GM12878 (cell line): ENCODE data around the gene OR52E6. TPM values are rescaled to one million over a fixed set of nuclear protein-coding genes. Genes with fewer than 3 reads are reported as not detected.

ENCODE experiments used
- ATAC-seq: fragments of 200-7000 bp; cut with Tn5 transposase; 3 replicates; pipeline ENCODE4 v1.9.1; 2020; ENCODE audit warnings: mild to moderate bottlenecking, moderate library complexity
- BruUV-seq: library from RNA; stranded (reverse); fragments of 400-500 nt; replicated peaks from 2 replicates; lab custom pipeline; 2021; lab: Mats Ljungman, UMichigan
- CTCF ChIA-PET: fragments of 300-600 bp; sonication (Branson Sonifier 250); formaldehyde crosslinking; extraction: SDS; loops from one replicate; lab custom pipeline; 2021; ENCODE audit warnings: inconsistent platforms; lab: Yijun Ruan, JAX
- POLR2A ChIA-PET: fragments of 350-600 bp; formaldehyde crosslinking; extraction: SDS; loops from one replicate; lab custom pipeline; 2021; ENCODE audit warnings: inconsistent platforms; lab: Charles Lee
- RAD21 ChIA-PET: fragments of 300-600 bp; sonication (Branson Sonifier 250); formaldehyde crosslinking; loops from one replicate; lab custom pipeline; 2023; ENCODE audit warnings: antibody characterized with exemption; ENCODE audit not compliant: unreplicated experiment; lab: Charles Lee
- SMC1A ChIA-PET: fragments of 300-600 bp; sonication (Branson Sonifier 250); formaldehyde crosslinking; loops from one replicate; lab custom pipeline; 2023; ENCODE audit not compliant: unreplicated experiment, uncharacterized antibody; lab: Charles Lee
- DNase-seq: peaks from one replicate; pipeline ENCODE4 v3.0.0-alpha.2; 2011; ENCODE audit warnings: low read depth, low spot score
- FAIRE-seq: peaks from 3 replicates; lab custom pipeline; 2011; peaks lifted over from hg19 to GRCh38; lab: Jason Lieb, UNC
- H2AFZ ChIP-seq: 2 replicates; pipeline ENCODE4 v1.6.0; 2011; ENCODE audit warnings: low read depth, low read length, control low read depth; ENCODE audit not compliant: control insufficient read depth
- H3K27ac ChIP-seq: 2 replicates; pipeline ENCODE4 v1.5.1; 2011; ENCODE audit warnings: control low read depth; ENCODE audit not compliant: control insufficient read depth, insufficient read depth
- H3K27me3 ChIP-seq, 2 experiments: replicated peaks in 1 of 2; 2 replicates each; pipeline versions ENCODE4 v1.6.0 to v1.6.1; 2011; ENCODE audit warnings: low read length in 1 of 2; ENCODE audit not compliant: control insufficient read depth in 2 of 2, insufficient read depth in 2 of 2
- H3K36me3 ChIP-seq, 2 experiments: 2 replicates each; pipeline ENCODE4 v1.5.1; 2011; ENCODE audit warnings: low read length in 1 of 2; ENCODE audit not compliant: control insufficient read depth in 2 of 2, insufficient read depth in 2 of 2
- H3K4me1 ChIP-seq: 2 replicates; pipeline ENCODE4 v1.6.1; 2011; ENCODE audit warnings: mild to moderate bottlenecking, low read length, moderate library complexity, mixed read lengths; ENCODE audit not compliant: control insufficient read depth, insufficient read depth
- H3K4me2 ChIP-seq: 2 replicates; pipeline ENCODE4 v1.6.0; 2011; ENCODE audit warnings: control low read depth; ENCODE audit not compliant: control insufficient read depth, insufficient read depth
- H3K4me3 ChIP-seq: fragments of 200-600 bp; sonication (generic); 2 replicates; pipeline ENCODE4 v1.5.1; 2016
- H3K79me2 ChIP-seq: 2 replicates; pipeline ENCODE4 v1.6.0; 2011; ENCODE audit warnings: low read length; ENCODE audit not compliant: control insufficient read depth, insufficient read depth
- H3K9ac ChIP-seq: 2 replicates; pipeline ENCODE4 v1.8.0; 2011; ENCODE audit warnings: low read length, control low read depth, mixed read lengths; ENCODE audit not compliant: control insufficient read depth, insufficient read depth
- H3K9me3 ChIP-seq: replicated peaks from 3 replicates; pipeline ENCODE4 v1.5.1; 2011; ENCODE audit warnings: mild to moderate bottlenecking, low read length; ENCODE audit not compliant: control insufficient read depth, insufficient read depth
- H4K20me1 ChIP-seq: 2 replicates; pipeline ENCODE4 v1.6.0; 2011; ENCODE audit not compliant: control insufficient read depth, insufficient read depth
- HDAC2 ChIP-seq: fragments of 200-600 bp; sonication (generic); IDR thresholded peaks from 2 replicates; pipeline ENCODE4 v1.6.1; 2017
- MTA2 ChIP-seq: fragments of 450-650 bp; IDR thresholded peaks from 2 replicates; pipeline ENCODE4 v1.6.1; 2016; ENCODE audit warnings: low read depth, mild to moderate bottlenecking, moderate library complexity
- NFIC ChIP-seq: IDR thresholded peaks from 2 replicates; pipeline ENCODE4 v1.6.1; 2012; ENCODE audit warnings: low read depth, mild to moderate bottlenecking, inconsistent platforms, low read length, moderate library complexity
- PAX5 ChIP-seq: IDR thresholded peaks from 2 replicates; pipeline ENCODE4 v1.6.1; 2011; ENCODE audit warnings: low read depth, low read length, borderline replicate concordance
- RB1 ChIP-seq: fragments of 450-650 bp; formaldehyde crosslinking; IDR thresholded peaks from 2 replicates; pipeline ENCODE4 v1.6.1; 2017; ENCODE audit warnings: mild to moderate bottlenecking, borderline replicate concordance
- SMAD1 ChIP-seq: fragments of 450-650 bp; IDR thresholded peaks from 2 replicates; pipeline ENCODE4 v1.6.1; 2018; ENCODE audit warnings: mild to moderate bottlenecking, low read depth; ENCODE audit not compliant: partially characterized antibody
- WGBS: methylation state at CpG from one replicate; pipeline ENCODE4 v1.1.6; 2016; ENCODE audit warnings: low lambda C conversion rate; ENCODE audit not compliant: insufficient replicate concordance, insufficient coverage; ENCODE audit errors: missing lambda C conversion rate; 5-methylcytosine and 5-hydroxymethylcytosine counted together
- in situ Hi-C: fragments of 300-500 bp; cut with MboI; formaldehyde crosslinking; loops from 9 replicates; pipeline ENCODE4 v1.14.3; 2018; ENCODE audit warnings: mixed read lengths
- intact Hi-C: fragments of 100-400 bp; cut with micrococcal nuclease; formaldehyde crosslinking; loops from one replicate; pipeline ENCODE4 v1.14.2; 2022; ENCODE audit not compliant: unreplicated experiment
- polyA plus RNA-seq, 11 experiments: library from polyadenylated mRNA; depleted of rRNA in 4 of 11; unstranded in 6 of 11; stranded (reverse) in 5 of 11; fragments of >200 nt; fragmentation: Nextera tagmentation in 4 of 11; fragmentation: Illumina TruSeq in 1 of 11; extraction: Ambion mirVana in 4 of 11; extraction: Trizol in 1 of 11; gene quantifications; 1 replicate in 1 of 11; 2 replicates in 10 of 11; pipeline versions ENCODE4 v1.2.1 to v1.2.3, GENCODE V29; 2011 to 2016; ENCODE audit warnings: inconsistent platforms in 2 of 11, missing spikeins in 2 of 11, low read depth in 1 of 11
- total RNA-seq, 4 experiments: library from RNA; depleted of rRNA in 3 of 4; stranded (reverse); fragments of >200 nt in 3 of 4; fragmentation: Illumina TruSeq in 1 of 4; extraction: Trizol in 1 of 4; gene quantifications; 2 replicates each; pipeline versions ENCODE4 v1.2.1 to v1.2.3, GENCODE V29; 2013 to 2021
- TF ChIP-seq, protein P1 (sequence below): fragments of 150-350 bp; IDR thresholded peaks from 2 replicates; pipeline ENCODE4 v1.6.1; 2014; ENCODE audit warnings: mild to moderate bottlenecking, low read depth, low read length
- TF ChIP-seq, protein P2 (sequence below): IDR thresholded peaks from 2 replicates; pipeline ENCODE4 v1.6.1; 2012; ENCODE audit warnings: mild to moderate bottlenecking, low read depth, low read length

Gene OR52E6
- total and polyA plus RNA-seq, 10 of the 15 experiments (the other 5 are each of a cell fraction or from before 2014, with no cell fraction given): not detected

DNA sequence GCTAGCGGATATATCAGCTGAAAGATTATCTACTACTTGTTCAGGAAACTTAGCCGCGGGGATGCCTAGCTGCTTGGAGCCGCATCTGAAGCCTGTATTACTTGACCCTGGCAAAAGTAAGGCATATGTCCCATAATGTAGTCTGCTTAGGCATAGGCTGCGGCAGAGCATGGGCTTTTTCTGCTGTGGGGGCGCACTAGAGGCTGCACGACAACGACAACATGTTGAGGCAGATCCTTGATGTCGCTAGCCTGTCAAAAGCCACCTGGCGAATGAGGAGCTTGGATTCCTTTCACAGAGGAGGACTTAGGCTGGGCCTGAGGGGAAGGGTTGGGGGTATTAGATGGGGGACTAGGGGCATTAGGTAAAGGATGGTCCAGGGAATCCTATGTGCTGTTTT is 34.1 kb downstream of the OR52E6 start (continued):
- TF ChIP-seq NFIC: no peak
- no peak for TF ChIP-seq HDAC2
- TF ChIP-seq, protein P1, sequence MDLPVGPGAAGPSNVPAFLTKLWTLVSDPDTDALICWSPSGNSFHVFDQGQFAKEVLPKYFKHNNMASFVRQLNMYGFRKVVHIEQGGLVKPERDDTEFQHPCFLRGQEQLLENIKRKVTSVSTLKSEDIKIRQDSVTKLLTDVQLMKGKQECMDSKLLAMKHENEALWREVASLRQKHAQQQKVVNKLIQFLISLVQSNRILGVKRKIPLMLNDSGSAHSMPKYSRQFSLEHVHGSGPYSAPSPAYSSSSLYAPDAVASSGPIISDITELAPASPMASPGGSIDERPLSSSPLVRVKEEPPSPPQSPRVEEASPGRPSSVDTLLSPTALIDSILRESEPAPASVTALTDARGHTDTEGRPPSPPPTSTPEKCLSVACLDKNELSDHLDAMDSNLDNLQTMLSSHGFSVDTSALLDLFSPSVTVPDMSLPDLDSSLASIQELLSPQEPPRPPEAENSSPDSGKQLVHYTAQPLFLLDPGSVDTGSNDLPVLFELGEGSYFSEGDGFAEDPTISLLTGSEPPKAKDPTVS: no peak

DNA sequence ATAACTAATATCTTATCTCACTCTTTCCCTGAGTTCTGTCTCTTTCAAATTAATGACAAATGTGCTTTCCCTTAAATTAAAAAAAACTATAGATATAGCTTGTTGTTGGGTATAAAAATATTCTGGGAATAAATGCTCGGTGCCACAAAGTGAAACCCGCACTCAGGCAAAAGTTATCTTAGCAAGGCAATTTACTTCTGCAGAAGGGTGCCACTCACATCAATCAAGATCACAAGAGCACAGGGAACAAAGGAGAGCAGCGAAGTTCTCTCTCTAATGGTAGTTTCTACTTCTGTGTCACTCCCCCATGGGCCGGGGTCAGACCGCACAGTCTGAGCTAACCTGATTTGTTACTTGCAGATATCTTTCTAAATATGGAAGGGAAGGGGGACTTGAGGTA is 37.7 kb downstream of the OR52E6 start:
- no peak overlapping the region for H3K4me3 ChIP-seq
- POLR2A ChIA-PET: no interaction called here
- H3K27me3 ChIP-seq: no peaks in the 10 kb centered on the region
- no peaks in the 10 kb centered on the region for H3K4me1 ChIP-seq
- SMC1A ChIA-PET: interaction anchor here (0.7 to 2.2 kb wide), 5 partner anchors 120 to 596 kb away, joined by 3 to 14 read pairs (median 4); partner anchors contain the start of gene TRIM5
- WGBS: 75% methylated on average over 5 of the region's 5 CpGs
- intact Hi-C loops: no loop called here
- RAD21 ChIA-PET: interaction anchor here (0.6 to 1.5 kb wide), 2 partner anchors 119 to 546 kb away, joined by 3 to 6 read pairs; partner anchors contain the start of gene TRIM5
- H2AFZ ChIP-seq: no peak overlapping the region
- ATAC-seq: no peak
- no peak overlapping the region for H3K4me2 ChIP-seq
- no TSS peak for BruUV-seq
- no peaks in the 10 kb centered on the region for H3K36me3 ChIP-seq
- no peaks in the 10 kb centered on the region for H3K9me3 ChIP-seq
- H3K27ac ChIP-seq: no peak overlapping the region
- FAIRE-seq: no peak
- no peaks in the 10 kb centered on the region for H3K79me2 ChIP-seq
- H4K20me1 ChIP-seq: no peaks in the 10 kb centered on the region
- TF ChIP-seq RB1 (no peak), SMAD1 (no peak), MTA2 (no peak), PAX5 (no peak)
- TF ChIP-seq, protein P2, sequence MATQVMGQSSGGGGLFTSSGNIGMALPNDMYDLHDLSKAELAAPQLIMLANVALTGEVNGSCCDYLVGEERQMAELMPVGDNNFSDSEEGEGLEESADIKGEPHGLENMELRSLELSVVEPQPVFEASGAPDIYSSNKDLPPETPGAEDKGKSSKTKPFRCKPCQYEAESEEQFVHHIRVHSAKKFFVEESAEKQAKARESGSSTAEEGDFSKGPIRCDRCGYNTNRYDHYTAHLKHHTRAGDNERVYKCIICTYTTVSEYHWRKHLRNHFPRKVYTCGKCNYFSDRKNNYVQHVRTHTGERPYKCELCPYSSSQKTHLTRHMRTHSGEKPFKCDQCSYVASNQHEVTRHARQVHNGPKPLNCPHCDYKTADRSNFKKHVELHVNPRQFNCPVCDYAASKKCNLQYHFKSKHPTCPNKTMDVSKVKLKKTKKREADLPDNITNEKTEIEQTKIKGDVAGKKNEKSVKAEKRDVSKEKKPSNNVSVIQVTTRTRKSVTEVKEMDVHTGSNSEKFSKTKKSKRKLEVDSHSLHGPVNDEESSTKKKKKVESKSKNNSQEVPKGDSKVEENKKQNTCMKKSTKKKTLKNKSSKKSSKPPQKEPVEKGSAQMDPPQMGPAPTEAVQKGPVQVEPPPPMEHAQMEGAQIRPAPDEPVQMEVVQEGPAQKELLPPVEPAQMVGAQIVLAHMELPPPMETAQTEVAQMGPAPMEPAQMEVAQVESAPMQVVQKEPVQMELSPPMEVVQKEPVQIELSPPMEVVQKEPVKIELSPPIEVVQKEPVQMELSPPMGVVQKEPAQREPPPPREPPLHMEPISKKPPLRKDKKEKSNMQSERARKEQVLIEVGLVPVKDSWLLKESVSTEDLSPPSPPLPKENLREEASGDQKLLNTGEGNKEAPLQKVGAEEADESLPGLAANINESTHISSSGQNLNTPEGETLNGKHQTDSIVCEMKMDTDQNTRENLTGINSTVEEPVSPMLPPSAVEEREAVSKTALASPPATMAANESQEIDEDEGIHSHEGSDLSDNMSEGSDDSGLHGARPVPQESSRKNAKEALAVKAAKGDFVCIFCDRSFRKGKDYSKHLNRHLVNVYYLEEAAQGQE: no peak
- H3K9ac ChIP-seq: no peak overlapping the region
- no peak for DNase-seq
- in situ Hi-C loops: loop anchor here (5.0 kb wide), 1 partner anchor 202 kb away; no protein-coding TSS in a partner anchor
- CTCF ChIA-PET: interaction anchor here (1.1 kb wide), 1 partner anchor 176 kb away, joined by 4 read pairs; no protein-coding TSS in a partner anchor
